Measurements from ENCODE around the gene DOK7.

DNA sequence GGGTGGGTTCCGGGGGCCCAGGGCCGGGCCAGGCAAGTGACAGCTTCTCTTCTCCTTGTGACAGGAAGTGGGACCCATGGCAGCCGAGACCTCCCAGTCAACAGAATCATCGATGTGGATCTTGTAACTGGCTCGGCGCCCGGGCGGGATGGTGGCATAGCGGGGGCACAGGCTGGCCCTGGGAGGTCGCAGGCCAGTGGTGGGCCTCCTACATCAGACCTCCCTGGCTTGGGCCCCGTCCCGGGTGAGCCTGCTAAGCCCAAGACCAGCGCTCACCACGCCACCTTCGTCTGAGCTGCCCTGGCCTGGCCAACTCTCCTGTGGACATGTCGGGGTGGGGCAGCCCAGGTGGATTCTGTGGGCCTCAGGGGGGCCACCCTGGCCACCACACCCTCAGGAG is 23.7 kb upstream of the DOK7 start:
- TF ChIP-seq, protein P1, sequence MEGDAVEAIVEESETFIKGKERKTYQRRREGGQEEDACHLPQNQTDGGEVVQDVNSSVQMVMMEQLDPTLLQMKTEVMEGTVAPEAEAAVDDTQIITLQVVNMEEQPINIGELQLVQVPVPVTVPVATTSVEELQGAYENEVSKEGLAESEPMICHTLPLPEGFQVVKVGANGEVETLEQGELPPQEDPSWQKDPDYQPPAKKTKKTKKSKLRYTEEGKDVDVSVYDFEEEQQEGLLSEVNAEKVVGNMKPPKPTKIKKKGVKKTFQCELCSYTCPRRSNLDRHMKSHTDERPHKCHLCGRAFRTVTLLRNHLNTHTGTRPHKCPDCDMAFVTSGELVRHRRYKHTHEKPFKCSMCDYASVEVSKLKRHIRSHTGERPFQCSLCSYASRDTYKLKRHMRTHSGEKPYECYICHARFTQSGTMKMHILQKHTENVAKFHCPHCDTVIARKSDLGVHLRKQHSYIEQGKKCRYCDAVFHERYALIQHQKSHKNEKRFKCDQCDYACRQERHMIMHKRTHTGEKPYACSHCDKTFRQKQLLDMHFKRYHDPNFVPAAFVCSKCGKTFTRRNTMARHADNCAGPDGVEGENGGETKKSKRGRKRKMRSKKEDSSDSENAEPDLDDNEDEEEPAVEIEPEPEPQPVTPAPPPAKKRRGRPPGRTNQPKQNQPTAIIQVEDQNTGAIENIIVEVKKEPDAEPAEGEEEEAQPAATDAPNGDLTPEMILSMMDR (IDR thresholded peaks at IDR 0.05 in 4 of 5, conservative IDR thresholded peaks at IDR 0.05 in 1 of 5) = no peak
- no peak for TF ChIP-seq POLR2A (IDR thresholded peaks at IDR 0.05)
